HepG2 (cell line): Measurements from ENCODE around the gene MEA1. TPM values are rescaled to one million over a fixed set of nuclear protein-coding genes. Genes with fewer than 3 reads are reported as not detected.
A peak's percentile ranks its signal among the peaks of the same experiment; 100 is the strongest.

Source experiments
- ARNTL ChIP-seq: sonication (generic); formaldehyde crosslinking; IDR thresholded peaks from 2 replicates; pipeline ENCODE4 v1.4.0; 2020; ENCODE audit warnings: mild to moderate bottlenecking, missing genetic modification reagents
- BCL6 ChIP-seq: IDR thresholded peaks from 2 replicates; pipeline ENCODE4 v1.6.1; 2016; ENCODE audit warnings: missing genetic modification reagents, missing compliant biosample characterization
- BCLAF1 ChIP-seq: fragments of 450-650 bp; IDR thresholded peaks from 2 replicates; pipeline ENCODE4 v1.6.1; 2017; ENCODE audit warnings: mild to moderate bottlenecking
- HOMEZ ChIP-seq: IDR thresholded peaks from 2 replicates; pipeline ENCODE4 v1.6.1; 2016; ENCODE audit warnings: low read depth
- ISX ChIP-seq: sonication (generic); formaldehyde crosslinking; conservative IDR thresholded peaks from 2 replicates; pipeline ENCODE4 v1.5.0; 2020; ENCODE audit warnings: missing genetic modification reagents
- MAFK ChIP-seq, 2 experiments: IDR thresholded peaks in 1 of 2; conservative IDR thresholded peaks in 1 of 2; 2 replicates each; pipeline ENCODE4 v1.6.1; 2011; ENCODE audit warnings: improper control_type of control experiment in 2 of 2, low read length in 2 of 2
- MED1 ChIP-seq: sonication (generic); formaldehyde crosslinking; IDR thresholded peaks from 2 replicates; pipeline ENCODE4 v1.4.0; 2020; ENCODE audit warnings: missing genetic modification reagents
- RCOR2 ChIP-seq: IDR thresholded peaks from 2 replicates; pipeline ENCODE4 v1.6.1; 2016; ENCODE audit warnings: missing biosample characterization, missing genetic modification reagents
- ZBTB42 ChIP-seq: sonication (generic); formaldehyde crosslinking; IDR thresholded peaks from 2 replicates; pipeline ENCODE4 v1.5.0; 2020; ENCODE audit warnings: mild to moderate bottlenecking, missing genetic modification reagents
- ZNF225 ChIP-seq: sonication (generic); formaldehyde crosslinking; IDR thresholded peaks from 2 replicates; pipeline ENCODE4 v1.4.0; 2020; ENCODE audit warnings: mild to moderate bottlenecking, missing genetic modification reagents
- ZNF30 ChIP-seq: sonication (generic); formaldehyde crosslinking; IDR thresholded peaks from 2 replicates; pipeline ENCODE4 v1.5.0; 2020; ENCODE audit warnings: mild to moderate bottlenecking, missing genetic modification reagents
- ZNF687 ChIP-seq: sonication (generic); formaldehyde crosslinking; IDR thresholded peaks from 2 replicates; pipeline ENCODE4 v1.5.1; 2020; ENCODE audit warnings: mild to moderate bottlenecking, missing genetic modification reagents, moderate library complexity
- ZNF768 ChIP-seq: sonication (generic); formaldehyde crosslinking; IDR thresholded peaks from 2 replicates; pipeline ENCODE4 v1.4.0; 2020; ENCODE audit warnings: missing genetic modification reagents
- polyA plus RNA-seq, 8 experiments: library from polyadenylated mRNA; depleted of rRNA in 3 of 8; stranded (reverse) in 7 of 8; unstranded in 1 of 8; fragments of >200 nt; fragmentation: Illumina TruSeq in 4 of 8; extraction: Trizol in 4 of 8; gene quantifications; 2 replicates each; pipeline versions ENCODE4 v1.2.1 to v1.2.3, GENCODE V29; 2011 to 2016; ENCODE audit warnings: low read depth in 4 of 8, missing spikeins in 1 of 8, mixed read lengths in 1 of 8; ENCODE audit not compliant: insufficient read depth in 1 of 8
- total RNA-seq, 5 experiments: library from RNA; depleted of rRNA; stranded (reverse); fragments of >200 nt; fragmentation: Illumina TruSeq; extraction: Trizol; gene quantifications; 2 replicates each; pipeline ENCODE4 v1.2.3, GENCODE V29; 2016; ENCODE audit warnings: low read depth in 1 of 5

The MEA1 gene
- total and polyA plus RNA-seq, 2 of the 13 experiments (the other 11 are each of a cell fraction or from before 2014, with no cell fraction given), result 75.6 to 86.2 TPM

GRCh38 chr6:43060755-43061633 is 47.2 kb upstream of the MEA1 start (continued):
- peak; percentile 82 for TF ChIP-seq ZNF687 (CRISPR knock-in tag)
- no peak for TF ChIP-seq ZNF225 (CRISPR knock-in tag)
- TF ChIP-seq HOMEZ (CRISPR knock-in tag), result no peak
- TF ChIP-seq ZBTB42 (CRISPR knock-in tag), result no peak
- TF ChIP-seq MED1, result no peak
- TF ChIP-seq BCLAF1, result no peak
- TF ChIP-seq ZNF768 (CRISPR knock-in tag), result peak; percentile 46; the same call in 1 of the 2 replicates
- TF ChIP-seq MAFK (conservative IDR thresholded peaks at IDR 0.05 in 1 of 2, IDR thresholded peaks at IDR 0.05 in 1 of 2; ENCODE audit: low read length in 2 of 2), result no peak
- TF ChIP-seq BCL6, result 0 out of 2 replicates have a peak, but pooled peaks have one; percentile 15
- no peak for TF ChIP-seq ARNTL (CRISPR knock-in tag)
- no peak for TF ChIP-seq ISX (CRISPR knock-in tag)
- TF ChIP-seq RCOR2 (CRISPR knock-in tag), result no peak
- no peak for TF ChIP-seq ZNF30
